ENCODE results near the gene BBLN.

DNA sequence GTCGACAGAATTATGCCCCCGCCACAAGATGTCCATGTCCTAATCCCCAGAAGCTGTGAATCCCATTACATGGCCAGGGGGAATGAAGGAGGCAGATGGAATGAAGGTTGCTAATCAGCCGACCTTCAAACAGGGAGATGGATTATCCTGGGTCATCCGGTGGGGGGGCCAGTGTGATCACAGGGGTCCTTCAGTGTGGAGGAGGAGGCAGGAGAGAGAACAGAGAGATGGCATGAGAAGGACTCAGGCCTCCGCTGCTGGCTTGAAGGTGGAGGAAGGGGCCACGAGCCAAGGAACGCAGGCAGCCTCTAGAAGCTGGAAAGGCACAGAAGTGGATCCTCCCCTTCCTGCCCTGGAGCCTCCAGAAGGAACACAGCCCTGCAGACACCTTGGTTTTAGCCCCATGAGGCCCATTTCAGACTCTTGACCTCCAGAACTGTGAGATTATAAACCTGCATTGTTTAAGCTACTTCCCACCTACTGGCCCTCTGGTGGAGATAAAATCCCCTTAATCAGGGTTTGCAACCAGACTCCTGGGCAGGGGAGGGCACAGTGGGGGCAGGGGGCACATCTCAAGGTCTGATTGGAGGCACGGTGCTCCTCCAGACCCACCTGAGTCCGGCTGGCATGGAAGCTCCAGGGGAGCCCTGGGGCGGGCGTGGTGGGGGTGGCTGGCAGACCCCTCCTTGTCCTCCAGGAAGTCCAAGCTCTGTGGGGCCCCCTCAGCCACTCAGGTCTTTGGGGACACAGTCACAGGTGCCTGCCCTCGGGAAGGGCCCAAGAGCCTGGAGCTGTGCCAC is 46.3 kb upstream of the BBLN start:
- TF ChIP-seq POLR2AphosphoS5 (IDR thresholded peaks at IDR 0.05) (no peak), EP300 (IDR thresholded peaks at IDR 0.05; ENCODE audit: low read depth) (no peak)
- TF ChIP-seq, protein P1, sequence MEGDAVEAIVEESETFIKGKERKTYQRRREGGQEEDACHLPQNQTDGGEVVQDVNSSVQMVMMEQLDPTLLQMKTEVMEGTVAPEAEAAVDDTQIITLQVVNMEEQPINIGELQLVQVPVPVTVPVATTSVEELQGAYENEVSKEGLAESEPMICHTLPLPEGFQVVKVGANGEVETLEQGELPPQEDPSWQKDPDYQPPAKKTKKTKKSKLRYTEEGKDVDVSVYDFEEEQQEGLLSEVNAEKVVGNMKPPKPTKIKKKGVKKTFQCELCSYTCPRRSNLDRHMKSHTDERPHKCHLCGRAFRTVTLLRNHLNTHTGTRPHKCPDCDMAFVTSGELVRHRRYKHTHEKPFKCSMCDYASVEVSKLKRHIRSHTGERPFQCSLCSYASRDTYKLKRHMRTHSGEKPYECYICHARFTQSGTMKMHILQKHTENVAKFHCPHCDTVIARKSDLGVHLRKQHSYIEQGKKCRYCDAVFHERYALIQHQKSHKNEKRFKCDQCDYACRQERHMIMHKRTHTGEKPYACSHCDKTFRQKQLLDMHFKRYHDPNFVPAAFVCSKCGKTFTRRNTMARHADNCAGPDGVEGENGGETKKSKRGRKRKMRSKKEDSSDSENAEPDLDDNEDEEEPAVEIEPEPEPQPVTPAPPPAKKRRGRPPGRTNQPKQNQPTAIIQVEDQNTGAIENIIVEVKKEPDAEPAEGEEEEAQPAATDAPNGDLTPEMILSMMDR (IDR thresholded peaks at IDR 0.05) = peak in 2 of 5 experiments; percentile 7 to 32

Data from transverse colon (tissue), 4 donors.